GM18951 (cell line): Measurements from ENCODE around the gene TMEM132D.

Source experiments
- POLR2A ChIP-seq: IDR thresholded peaks from 4 replicates; pipeline ENCODE4 v1.6.1; 2011; ENCODE audit warnings: mild to moderate bottlenecking; ENCODE audit not compliant: insufficient read length, insufficient read depth; ENCODE audit errors: extremely low read depth
- in situ Hi-C: fragments of 300-500 bp; cut with MboI; formaldehyde crosslinking; loops from one replicate; pipeline ENCODE4 v1.12.0; 2022; ENCODE audit warnings: low sequenced_read_pairs, mixed read lengths, inconsistent platforms; ENCODE audit not compliant: unreplicated experiment

Gene TMEM132D

DNA sequence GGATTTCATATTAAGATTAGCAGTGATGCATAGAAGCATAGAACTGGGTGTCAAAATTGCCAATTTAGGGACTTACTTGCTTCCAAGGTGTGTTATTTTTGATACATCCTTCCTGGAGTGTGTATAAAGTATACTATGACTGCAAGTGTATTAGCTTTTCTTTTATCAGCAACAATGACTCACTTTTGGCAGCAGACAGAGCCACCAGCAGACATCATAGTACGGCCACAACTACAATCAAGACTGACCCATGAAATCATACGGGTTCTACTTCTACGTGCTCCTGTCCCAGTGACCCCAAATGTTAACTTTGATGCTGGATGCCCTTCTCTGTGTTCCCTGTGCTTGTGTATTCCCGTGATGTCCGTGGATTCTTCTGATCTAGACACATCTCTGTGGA, 443.9 kb downstream of the TMEM132D start:
- in situ Hi-C loops = no loop called here
- TF ChIP-seq POLR2A = no peak

GRCh38 chr12:129446696-129447095, 457.1 kb downstream of the TMEM132D start:
- TF ChIP-seq POLR2A = no peak
- in situ Hi-C loops = no loop called here

- in situ Hi-C loops = no loop called here
- no peak for TF ChIP-seq POLR2A
Observed at GRCh38 chr12:129440278-129440677, 463.5 kb downstream of the TMEM132D start.

DNA sequence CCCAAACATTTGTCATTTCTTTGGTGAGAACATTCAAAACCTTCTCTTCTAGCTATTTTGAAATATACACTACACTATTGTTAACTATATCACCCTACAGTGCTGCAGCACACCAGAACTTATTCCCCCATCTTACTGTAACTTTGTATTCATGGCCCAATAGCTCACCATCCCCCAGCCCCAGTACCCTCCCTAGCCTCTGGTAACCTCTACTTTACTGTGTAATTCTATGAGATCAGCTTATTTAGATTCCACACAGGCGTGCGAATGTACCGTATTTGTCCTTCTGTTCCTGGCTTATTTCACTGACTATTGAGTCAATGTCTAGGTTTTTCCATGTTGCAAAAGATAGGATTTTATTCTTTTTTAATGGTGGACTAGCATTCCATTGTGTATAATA, 469.0 kb downstream of the TMEM132D start:
- TF ChIP-seq POLR2A = no peak
- in situ Hi-C loops = no loop called here

DNA sequence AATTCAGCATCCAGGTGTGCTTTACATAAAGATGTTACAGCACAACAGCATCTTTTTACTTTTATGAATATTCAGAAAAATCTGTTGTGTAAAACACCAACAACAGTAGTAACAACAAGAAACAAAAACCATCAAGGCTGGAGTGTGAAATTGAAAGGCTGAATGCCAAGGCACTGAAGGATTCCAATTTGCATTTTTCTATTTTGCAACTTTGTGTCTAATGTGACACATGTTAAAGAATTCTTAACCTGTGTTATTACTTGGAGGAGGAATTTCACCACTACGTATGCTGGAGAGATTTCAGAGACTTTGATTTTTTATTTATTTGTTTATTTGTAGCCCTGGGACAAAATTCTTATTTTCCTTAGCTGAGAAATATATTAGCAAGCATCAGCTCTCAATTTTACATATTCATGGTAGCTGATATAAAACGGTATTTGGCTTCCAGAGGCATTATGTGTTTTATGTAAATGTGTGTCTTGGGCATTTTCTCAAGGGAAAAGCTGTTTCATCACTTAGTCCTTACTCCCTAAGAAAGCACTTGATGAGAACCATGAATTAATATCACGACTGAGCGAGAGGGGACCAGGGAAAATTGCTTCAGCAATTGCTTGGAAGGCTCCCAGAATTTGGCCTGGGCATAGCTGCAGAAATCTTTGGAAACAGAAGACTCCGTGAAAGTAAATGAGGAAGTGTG, 475.4 kb downstream of the TMEM132D start:
- no peak for TF ChIP-seq POLR2A
- in situ Hi-C loops = no loop called here

DNA sequence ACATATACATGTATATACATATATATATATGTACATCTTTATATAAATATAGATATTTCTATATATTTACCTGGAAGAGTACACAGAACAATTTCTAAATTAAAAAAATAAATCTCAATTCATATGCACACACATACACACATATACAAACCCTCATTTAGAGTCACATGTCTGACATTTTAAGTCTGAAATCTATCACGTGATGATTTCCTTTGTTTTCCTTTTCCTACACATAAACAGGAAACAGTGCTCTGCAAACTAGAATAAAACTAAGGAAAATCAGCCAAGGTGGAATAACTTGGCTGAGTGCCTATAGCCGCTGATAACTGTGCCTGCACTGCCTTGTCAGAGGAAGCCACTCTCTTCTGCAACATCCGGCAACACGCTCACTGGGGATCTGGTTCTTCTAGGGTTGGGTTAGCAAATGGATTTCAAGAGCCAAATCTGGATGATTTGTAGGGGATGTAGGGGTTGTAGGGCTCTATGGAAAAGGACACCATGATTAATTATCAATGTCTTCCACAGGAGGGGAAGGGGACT, 480.7 kb downstream of the TMEM132D start:
- TF ChIP-seq POLR2A = no peak
- in situ Hi-C loops = no loop called here

DNA sequence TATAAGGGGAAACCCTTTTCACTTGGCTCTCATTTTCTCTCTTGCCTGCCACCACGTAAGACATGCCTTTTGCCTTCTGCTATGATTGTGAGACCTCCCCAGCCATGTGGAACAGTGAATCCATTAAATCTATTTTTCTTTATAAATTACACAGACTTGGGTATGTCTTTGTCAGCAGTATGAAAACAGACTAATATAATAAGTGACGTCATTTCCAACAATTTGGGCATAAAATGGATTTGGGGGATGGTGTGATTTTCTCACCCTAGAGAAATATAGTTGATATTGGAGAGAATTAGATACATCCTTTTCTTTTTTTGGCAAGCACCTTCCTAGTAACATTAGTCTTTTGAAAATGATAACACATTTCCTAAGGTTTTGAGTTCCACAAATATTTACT, 490.5 kb downstream of the TMEM132D start:
- in situ Hi-C loops = no loop called here
- no peak for TF ChIP-seq POLR2A

DNA sequence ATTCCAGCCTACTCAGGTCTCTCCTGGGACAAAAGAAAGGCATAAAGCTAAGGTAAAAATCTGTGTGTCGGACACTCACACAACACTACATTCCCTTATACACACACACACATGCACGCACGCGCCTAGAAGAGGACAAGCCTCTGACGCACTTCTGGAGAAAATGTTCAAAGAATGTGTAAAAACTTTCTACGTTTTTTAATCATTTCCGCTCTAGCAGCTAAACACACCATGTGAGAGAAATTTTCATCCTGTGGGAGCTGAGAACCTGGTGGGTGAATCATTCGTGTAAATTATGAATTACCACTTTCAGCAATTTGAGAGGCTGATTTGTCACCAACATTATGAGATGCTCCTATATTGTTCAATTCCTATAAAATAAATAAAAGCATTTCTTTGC, 494.5 kb downstream of the TMEM132D start:
- TF ChIP-seq POLR2A = no peak
- in situ Hi-C loops = no loop called here

GRCh38 chr12:129404556-129404955, 499.3 kb downstream of the TMEM132D start:
- in situ Hi-C loops = no loop called here
- TF ChIP-seq POLR2A = no peak

DNA sequence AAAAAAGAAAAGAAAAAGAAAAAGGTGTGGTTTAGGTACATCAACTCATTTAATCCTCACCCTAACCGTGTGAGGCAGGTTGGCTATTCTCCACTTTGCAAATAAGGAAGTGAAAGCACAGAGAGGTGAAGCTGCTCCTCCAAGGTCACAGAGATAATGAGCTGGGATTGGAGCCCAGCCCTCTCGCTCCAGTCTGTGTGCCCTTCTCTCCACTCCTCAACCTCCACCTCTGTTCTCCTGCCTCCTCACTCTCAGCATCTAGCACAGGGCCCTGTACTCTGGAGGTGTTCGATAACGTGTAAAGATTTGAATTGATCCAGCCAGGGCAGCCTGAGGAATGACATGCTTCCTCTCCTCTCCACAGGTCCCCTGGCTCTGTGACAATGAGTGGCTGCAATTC, 502.3 kb downstream of the TMEM132D start:
- in situ Hi-C loops = no loop called here
- TF ChIP-seq POLR2A = no peak

DNA sequence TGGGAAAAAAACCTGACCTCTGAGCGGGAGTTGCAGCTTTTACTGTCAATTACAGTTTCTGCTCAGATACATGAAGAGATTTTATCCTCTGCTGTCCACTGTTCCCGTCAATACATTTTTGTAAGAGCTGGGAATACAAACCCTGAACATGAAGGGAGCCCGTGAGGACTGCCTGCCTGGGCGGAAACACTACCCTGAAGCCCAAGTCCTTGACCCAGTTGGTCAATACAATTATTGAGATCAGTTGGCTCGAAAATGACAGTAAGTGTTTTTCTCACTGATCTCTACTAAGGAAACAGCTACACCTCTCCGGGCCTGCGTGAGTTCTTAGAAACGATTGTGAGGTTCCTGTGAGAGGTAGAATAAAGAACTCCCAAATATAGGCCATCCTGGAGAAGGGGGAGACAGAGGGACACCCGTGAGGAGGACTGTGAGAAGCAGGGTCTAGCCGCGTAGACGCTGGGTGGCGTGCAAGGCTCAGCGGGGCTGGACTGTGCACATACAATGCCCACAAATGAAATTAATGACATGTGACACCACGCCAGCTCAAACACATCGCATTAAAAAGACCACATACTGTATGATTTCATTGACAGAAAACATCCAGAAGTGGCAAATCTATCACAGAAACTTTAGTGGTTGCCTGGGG, 509.5 kb downstream of the TMEM132D start:
- in situ Hi-C loops = no loop called here
- no peak for TF ChIP-seq POLR2A

GRCh38 chr12:129393357-129393937, 510.4 kb downstream of the TMEM132D start:
- no peak for TF ChIP-seq POLR2A
- in situ Hi-C loops = no loop called here

GRCh38 chr12:129385637-129385990, 518.2 kb downstream of the TMEM132D start:
- no peak for TF ChIP-seq POLR2A
- in situ Hi-C loops = no loop called here

- TF ChIP-seq POLR2A = no peak
- in situ Hi-C loops = no loop called here
Observed at GRCh38 chr12:129383956-129384355, 519.9 kb downstream of the TMEM132D start.
